DMS79 (cell line): ENCODE results near the gene EIF5AL1.
"Not testable (repeated sequence)": the region's sequence is repeated elsewhere in the genome, so short reads cannot be mapped to it uniquely, and the experiment has no call there.

Experiments used
- DNase-seq: peaks from one replicate; lab custom pipeline; 2025; lab: John Stamatoyannopoulos, UW

Gene EIF5AL1

GRCh38 chr10:79509306-79509933 lies 2.9 kb upstream of the EIF5AL1 start:
- DNase-seq, result not testable (repeated sequence)

- not testable (repeated sequence) for DNase-seq
Measured at GRCh38 chr10:79509934-79510508, 2.3 kb upstream of the EIF5AL1 start.

DNA sequence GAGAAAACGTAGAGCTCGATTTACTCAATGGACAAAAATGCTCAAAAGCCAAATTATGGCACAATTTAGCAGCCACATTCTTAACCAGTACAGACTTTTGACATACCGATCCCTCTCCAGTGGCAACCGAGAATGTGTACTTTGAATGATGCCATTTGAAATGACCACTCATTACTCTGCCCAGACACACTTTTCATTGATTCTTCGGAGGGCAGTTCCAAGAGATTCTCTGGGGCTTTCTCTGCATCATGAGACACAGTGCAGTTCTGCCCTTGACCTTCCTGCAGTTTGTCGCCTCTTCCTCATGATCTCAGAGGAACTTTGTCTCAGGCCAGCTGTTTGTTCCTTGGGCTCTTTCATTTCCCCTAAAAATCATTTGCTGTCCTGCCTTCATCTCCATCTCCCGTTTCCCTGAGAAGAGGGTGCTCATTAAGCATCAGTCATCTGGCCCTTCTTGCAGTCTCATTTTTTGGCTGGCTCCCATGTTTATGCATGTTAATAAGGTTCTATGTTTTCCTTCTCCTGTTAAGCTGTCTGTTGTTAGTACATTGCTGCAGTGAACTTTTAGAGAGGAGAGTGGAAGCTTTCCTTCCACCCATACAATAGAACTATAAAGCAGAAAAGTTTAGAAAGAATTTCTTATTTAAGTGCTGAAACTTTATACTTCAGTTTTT lies 4.3 kb downstream of the EIF5AL1 start:
- DNase-seq, result not testable (repeated sequence)

- not testable (repeated sequence) for DNase-seq
Measured at GRCh38 chr10:79517567-79517966, 5.2 kb downstream of the EIF5AL1 start.

- not testable (repeated sequence) for DNase-seq
Measured at GRCh38 chr10:79521751-79522150, 9.4 kb downstream of the EIF5AL1 start.

DNA sequence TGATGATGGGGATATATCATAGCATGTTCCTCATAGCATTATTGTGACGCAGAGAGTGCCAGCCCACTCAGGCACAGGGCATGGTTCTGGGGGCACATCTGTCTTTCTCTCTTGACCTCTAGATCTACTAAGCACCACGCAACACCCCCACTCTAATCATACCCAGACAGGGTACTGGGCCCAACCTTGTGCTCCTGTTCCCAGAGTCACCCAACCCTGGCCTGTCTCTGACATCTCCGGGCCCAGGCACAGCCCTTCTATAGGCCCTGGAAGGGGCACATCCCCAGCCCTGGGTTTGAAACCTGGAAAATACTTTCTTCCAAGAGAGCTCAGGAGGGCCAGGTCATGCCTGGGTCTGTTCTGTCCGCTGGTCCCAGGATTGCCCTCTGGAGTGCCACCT lies 10.1 kb downstream of the EIF5AL1 start:
- not testable (repeated sequence) for DNase-seq

DNA sequence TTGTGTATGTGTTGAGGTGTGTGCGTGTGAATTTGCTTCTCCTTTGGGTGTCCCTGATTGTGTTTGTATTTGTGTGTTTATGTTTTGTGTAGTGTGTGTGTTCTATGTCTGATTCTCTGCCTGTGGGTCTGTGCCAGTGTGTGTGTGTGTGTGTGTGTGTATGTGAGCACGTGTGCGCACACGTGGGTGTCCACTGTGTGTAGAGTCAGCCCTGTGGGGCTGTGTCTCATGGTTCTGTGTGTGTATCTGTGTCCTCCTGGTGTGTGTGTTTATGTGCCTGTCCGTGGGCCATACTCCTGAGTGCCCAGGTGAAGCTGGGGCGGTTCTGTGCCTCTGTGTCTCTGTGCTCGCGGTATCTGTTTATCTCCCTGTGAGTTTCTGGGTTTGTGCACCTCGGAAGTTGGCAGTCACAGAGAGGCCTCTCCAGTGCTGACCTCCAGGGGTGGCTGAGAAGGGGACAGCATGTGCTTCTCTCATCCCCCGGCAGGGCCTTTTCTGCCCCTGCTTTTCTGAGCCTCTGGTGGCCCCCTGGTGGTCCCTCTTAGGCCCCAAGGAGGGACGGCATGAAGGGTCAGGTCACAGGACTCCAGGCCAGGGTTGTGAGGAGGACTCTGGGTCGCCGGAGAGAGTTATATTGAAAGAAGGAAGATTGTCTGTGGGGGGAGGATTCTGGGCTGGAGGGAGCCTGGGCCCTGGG lies 11.0 kb downstream of the EIF5AL1 start:
- not testable (repeated sequence) for DNase-seq

DNA sequence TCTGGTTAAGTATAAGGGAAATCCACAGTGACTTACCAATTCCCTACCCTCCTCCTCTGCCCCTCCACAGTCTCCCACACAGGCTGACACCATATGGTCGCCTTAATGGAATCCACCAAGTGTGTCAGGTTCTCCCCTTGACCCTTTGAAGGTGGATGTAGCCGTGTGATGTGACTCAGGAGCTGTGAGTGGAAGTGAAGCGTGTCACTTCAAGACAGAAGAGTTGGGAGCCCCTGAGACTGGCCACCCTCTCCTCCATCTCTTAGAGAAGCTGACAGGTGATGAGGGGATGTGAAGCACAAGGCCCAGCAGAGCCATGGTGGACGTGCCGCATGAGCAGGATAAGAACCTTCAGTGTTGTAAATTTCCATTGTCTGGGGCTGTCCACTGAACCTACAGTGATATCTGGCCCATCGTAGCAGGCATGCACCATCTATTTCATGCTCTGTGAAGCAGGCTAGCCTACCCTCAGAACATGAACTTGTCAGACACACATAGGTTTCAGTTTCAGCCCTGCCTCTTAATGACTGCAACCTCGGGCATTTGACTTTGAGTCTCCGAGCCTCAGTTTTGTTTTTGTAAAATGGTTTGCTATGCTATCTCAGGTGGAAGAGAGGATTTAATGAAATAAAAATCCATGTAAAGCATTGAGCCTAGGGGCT lies 12.8 kb downstream of the EIF5AL1 start:
- DNase-seq, result not testable (repeated sequence)

DNA sequence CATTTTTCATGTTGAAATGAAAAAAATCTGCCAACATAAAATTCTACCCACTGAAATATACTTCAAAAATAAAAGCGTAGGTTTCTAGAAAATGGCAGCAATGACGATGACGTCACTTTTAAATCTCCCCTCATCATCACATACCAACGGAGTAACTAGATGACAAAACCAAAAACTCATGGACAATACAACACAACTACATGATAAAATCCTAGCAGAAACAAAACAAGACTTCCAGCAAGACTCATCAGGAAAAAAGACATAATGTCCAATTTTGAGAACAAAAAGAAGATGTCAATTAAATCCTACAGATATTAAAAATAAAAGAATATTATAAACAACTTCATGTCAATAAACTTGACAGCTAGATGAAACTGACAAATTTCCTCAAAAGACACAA lies 15.9 kb downstream of the EIF5AL1 start:
- not testable (repeated sequence) for DNase-seq

- DNase-seq, result not testable (repeated sequence)
Measured at GRCh38 chr10:79533142-79533902, 21.0 kb downstream of the EIF5AL1 start.

DNA sequence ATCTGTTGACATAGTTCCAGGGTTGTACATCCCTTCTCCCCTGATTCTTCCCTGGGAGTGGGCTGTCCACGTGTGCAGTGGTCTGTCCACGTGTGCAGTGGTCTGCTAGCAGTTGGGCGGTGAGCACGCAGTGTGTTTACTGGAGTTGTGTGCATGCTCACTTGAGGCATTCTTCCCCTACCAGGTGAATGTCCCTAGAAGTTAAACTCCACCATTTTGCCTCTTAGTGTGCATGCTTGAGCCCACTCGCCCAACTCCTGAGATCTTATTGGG lies 21.5 kb downstream of the EIF5AL1 start:
- not testable (repeated sequence) for DNase-seq

DNA sequence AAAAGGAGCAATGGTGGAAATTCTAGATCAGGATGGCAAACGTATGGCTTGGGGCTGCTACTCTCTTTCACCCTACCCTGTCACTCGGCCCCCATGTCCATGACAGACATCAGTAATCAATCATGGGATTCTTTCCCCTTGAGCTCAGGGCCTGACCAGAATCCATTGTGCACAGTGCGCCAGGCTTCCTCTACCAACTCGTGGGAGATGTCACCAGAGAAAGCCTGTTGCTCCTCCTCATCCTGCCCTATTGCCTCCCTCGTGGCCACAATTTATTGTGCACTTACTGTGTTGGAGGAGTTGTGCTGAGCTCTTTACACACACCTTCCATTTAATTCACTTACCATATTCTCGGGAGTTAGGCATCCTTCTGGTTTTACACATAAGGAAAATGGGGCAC lies 26.0 kb downstream of the EIF5AL1 start:
- not testable (repeated sequence) for DNase-seq

DNA sequence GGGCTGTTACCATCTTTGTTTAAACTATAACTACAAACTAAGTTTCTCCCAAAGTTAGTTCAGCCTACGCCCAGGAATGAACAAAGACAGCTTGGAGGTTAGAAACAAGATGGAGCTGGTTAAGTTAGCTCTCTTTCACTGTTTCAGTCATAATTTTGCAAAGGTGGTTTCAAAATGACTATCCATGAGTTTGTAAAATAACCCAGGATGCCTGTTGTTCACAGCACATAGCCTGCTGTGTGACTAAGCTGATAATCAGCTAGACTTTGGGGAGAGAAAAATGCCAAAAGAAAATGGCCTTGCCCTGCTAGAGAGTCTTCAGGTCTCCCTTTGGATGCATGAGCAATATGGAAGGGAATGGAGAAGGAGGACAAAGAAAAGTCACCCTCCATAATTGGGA lies 28.6 kb downstream of the EIF5AL1 start:
- not testable (repeated sequence) for DNase-seq

- DNase-seq, result no peak
Measured at GRCh38 chr10:79542626-79543025, 30.3 kb downstream of the EIF5AL1 start.

GRCh38 chr10:79544408-79544807 lies 32.1 kb downstream of the EIF5AL1 start:
- not testable (repeated sequence) for DNase-seq

- DNase-seq, result not testable (repeated sequence)
Measured at GRCh38 chr10:79544926-79545659, 32.8 kb downstream of the EIF5AL1 start.

DNA sequence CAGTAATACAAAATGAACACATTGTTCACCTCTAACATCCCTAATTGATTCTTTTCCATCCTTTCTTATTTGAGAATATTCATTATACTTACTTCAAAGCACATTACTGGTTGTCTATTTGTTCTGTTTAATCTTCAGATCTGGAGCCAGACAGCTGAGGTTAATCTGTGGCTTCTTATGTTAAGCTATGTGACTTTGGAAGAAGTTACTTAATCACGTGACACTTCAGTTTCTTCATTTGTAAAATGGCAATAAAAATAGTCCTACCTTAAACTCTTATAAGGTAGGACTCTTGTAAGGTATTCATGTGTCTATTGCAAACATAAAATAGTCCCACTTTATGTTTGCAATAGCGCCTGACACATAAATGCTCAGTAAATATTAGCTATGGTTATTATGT lies 34.8 kb downstream of the EIF5AL1 start:
- not testable (repeated sequence) for DNase-seq

GRCh38 chr10:79547973-79548372 lies 35.6 kb downstream of the EIF5AL1 start:
- no peak for DNase-seq

- DNase-seq, result no peak
Measured at GRCh38 chr10:79552143-79552542, 39.8 kb downstream of the EIF5AL1 start.

DNA sequence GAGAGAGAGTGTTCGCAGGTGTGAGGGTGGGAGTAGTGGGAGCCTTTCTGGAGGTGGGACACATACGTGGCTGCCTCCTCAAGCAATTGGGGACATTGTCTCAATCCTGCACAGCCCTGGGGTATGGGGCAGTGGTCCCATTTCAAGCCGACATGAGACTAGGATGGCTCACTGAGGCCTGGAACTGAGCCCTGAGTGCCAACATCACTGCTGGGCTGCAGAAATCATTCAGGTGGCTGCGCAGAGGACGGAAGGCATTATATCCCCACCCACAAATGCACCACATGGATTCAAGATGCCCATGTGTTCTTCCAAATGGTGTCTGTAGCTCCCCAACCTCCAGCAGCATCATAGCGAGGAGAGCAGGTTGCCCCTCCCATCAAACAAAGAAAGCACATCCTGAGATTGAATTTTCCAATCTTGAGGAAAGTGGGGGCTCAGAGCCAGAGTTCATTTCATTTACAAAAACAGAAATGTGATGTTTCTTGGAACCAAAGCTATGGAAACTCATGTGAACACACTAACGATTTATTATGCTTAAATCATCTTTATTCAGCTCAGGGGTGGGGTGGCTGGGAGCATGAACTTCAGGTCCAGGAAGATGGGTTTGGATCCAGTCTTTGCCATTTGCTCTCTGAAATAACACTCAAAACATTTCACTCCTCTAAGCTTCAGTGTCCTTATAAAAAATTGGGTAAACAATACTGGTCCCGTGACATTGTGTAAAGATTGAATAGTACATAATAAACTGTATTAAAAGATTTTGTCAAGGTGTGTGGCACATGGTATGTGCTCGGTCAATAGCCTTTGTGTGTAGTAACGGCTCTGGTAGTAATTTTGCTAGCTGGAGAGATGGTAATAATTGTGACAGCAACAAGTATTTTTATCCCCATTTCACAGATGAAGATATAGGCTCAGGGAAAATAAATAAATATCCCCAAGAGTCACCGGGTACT lies 43.3 kb downstream of the EIF5AL1 start:
- DNase-seq, result no peak
